ENCODE data around the gene VPS8. TPM values are rescaled to one million over a fixed set of nuclear protein-coding genes. Genes with fewer than 3 reads are reported as not detected.

Gene VPS8
- total RNA-seq, 1 experiment from 2014 or later = 44.3 TPM

DNA sequence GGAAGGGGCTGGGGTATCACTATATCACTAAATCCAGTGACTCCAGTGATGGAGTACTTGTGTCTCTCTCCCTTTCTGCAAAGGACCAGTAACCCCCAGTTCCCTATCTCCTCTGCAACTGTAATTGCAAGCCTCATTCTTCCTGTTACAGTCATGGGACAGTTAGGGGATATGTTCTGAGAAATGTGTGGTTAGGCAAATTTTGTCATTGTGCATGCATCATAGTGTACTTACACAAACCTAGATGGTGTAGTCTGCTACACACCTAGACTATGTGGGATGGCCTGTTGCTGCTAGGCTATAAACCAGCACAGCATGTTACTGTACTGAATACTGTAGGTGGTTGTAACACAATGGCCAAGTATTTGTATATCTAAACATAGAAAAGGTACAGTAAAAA lies 2.2 kb downstream of the VPS8 start:
- peak overlapping the region; percentile 66; the same call in 1 of the 2 replicates for H3K27ac ChIP-seq

DNA sequence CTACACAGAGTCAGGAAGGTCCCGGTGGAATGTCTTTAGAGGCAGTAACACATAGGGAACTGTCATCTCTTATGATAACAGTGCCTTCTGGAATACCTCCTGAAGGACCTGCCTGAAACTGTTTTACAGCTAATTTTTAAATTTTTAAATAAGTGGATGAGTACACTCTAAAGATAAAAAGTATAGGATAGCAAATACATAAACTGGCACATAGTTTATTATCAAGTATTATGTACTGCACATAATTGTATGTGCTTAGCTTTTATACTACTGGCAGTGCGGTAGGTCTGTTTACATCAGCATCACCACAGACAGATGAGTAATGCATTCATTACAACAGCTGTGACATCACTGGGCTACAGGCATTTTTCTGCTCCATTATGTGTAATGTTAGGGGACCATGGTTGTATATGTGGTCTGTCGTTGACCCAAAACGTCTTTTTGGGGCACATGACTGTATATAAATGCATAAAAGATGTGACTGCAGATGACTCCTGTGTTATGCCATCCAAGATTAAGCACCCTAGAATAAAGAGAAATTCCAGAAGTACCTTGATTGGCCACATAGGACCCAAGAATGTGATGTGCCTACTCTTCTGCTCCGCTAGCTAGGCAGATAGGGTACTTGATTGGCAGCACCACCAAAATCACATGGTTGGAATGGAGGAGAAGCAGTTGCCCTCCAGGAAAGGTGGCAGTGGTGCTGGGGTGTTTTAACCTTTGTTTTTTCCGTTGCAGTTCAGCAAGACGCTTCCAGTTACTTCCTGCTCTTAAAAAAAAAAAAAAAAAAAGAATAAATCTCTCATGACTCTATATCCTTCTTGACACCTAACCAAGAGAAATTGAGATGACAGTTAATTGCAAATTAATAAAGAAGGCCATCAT lies 3.3 kb downstream of the VPS8 start:
- Histone ChIP-seq H3K4me1 (peaks cover 22% of the 10 kb centered on the region), H3K9me3 (replicated peaks) (no peaks in the 10 kb centered on the region), H3K36me3 (peaks cover 2% of the 10 kb centered on the region; the same call in 1 of the 2 replicates), H3K27me3 (no peaks in the 10 kb centered on the region), H3K4me3 (no peak overlapping the region), H3K27ac (peak overlapping the region; percentile 66)
- DNase-seq = peak; percentile 63 to 77

More for the DNA sequence above, 2.2 kb downstream of the VPS8 start:
- Histone ChIP-seq H3K4me1 (peaks cover 22% of the 10 kb centered on the region), H3K9me3 (replicated peaks) (no peaks in the 10 kb centered on the region), H3K36me3 (peaks cover 2% of the 10 kb centered on the region; the same call in 1 of the 2 replicates), H3K4me3 (no peak overlapping the region), H3K27me3 (no peaks in the 10 kb centered on the region)
- DNase-seq = no peak

- no peak overlapping the region for H3K27ac ChIP-seq
- no peaks in the 10 kb centered on the region for H3K9me3 ChIP-seq (replicated peaks)
- H3K4me3 ChIP-seq = no peak overlapping the region
- peaks cover 20% of the 10 kb centered on the region for H3K4me1 ChIP-seq
- no peaks in the 10 kb centered on the region for H3K27me3 ChIP-seq
- no peak for DNase-seq
- H3K36me3 ChIP-seq = peaks cover 2% of the 10 kb centered on the region; the same call in 1 of the 2 replicates
Measured at GRCh38 chr3:184816614-184817013, 4.6 kb downstream of the VPS8 start.

GRCh38 chr3:184820525-184820924 lies 8.6 kb downstream of the VPS8 start:
- Histone ChIP-seq H3K27ac (no peak overlapping the region), H3K9me3 (replicated peaks) (no peaks in the 10 kb centered on the region), H3K36me3 (peaks cover 5% of the 10 kb centered on the region), H3K4me1 (peaks cover 6% of the 10 kb centered on the region), H3K4me3 (no peak overlapping the region), H3K27me3 (no peaks in the 10 kb centered on the region)
- no peak for DNase-seq

DNA sequence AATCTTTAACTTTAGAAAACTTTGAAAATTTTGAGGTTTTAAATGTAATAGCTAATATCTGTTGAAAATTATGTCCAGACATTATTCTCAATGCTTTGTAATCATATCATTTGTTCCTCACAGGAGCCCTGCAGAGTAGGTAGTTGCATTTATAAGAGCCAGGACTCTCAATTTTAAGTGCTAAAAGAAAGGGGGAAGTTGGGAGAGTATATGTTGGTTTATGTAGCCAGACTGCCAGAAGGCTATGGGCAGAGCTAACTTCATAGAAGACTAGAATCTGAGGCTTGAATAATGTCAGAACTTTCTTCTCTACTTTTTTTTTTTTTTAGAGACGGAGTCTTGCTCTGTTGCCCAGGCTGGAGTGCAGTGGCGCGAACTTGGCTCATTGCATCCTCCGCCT lies 9.1 kb downstream of the VPS8 start:
- H3K27ac ChIP-seq = no peak overlapping the region
- DNase-seq = no peak

GRCh38 chr3:184822081-184822480 lies 10.1 kb downstream of the VPS8 start:
- Histone ChIP-seq H3K27me3 (no peaks in the 10 kb centered on the region), H3K4me1 (no peaks in the 10 kb centered on the region; the same call in 1 of the 2 replicates), H3K27ac (no peak overlapping the region), H3K4me3 (no peak overlapping the region), H3K9me3 (replicated peaks) (no peaks in the 10 kb centered on the region), H3K36me3 (peaks cover 5% of the 10 kb centered on the region)
- no peak for DNase-seq

More for the DNA sequence above, 9.1 kb downstream of the VPS8 start:
- Histone ChIP-seq H3K36me3 (peaks cover 5% of the 10 kb centered on the region), H3K4me1 (peaks cover under 1% of the 10 kb centered on the region), H3K27me3 (no peaks in the 10 kb centered on the region), H3K9me3 (replicated peaks) (no peaks in the 10 kb centered on the region), H3K4me3 (no peak overlapping the region)

DNA sequence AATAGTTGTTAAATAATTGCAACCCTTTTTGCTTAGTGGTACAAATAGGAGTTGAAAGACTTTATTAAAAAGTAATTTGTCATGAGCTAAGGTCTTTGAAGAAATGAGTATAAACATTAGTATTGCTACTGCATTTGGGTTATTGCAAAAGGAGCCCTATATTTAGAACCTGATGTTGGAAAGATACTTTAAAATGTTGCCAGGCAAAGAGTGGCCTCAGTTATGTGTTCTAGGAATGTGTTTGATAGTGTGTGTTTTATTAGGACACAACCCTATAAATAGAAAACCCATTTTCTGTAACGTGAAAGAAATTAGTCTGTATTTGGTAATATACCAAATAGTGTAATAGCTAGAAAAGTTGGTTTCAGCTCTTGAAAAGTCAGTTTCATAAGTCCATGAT lies 10.7 kb downstream of the VPS8 start:
- no peak overlapping the region for H3K27ac ChIP-seq
- no peak overlapping the region for H3K4me3 ChIP-seq
- no peaks in the 10 kb centered on the region for H3K27me3 ChIP-seq
- no peaks in the 10 kb centered on the region; the same call in 1 of the 2 replicates for H3K4me1 ChIP-seq
- no peaks in the 10 kb centered on the region for H3K9me3 ChIP-seq (replicated peaks)
- H3K36me3 ChIP-seq = peaks cover 4% of the 10 kb centered on the region
- no peak for DNase-seq

GRCh38 chr3:184823990-184824389 lies 12.0 kb downstream of the VPS8 start:
- Histone ChIP-seq H3K4me3 (no peak overlapping the region), H3K27me3 (no peaks in the 10 kb centered on the region), H3K4me1 (no peaks in the 10 kb centered on the region; the same call in 1 of the 2 replicates), H3K9me3 (replicated peaks) (no peaks in the 10 kb centered on the region), H3K36me3 (peaks cover 3% of the 10 kb centered on the region; the same call in 1 of the 2 replicates), H3K27ac (no peak overlapping the region)
- no peak for DNase-seq

GRCh38 chr3:184825121-184825820 lies 13.3 kb downstream of the VPS8 start:
- H3K4me1 ChIP-seq = no peaks in the 10 kb centered on the region
- H3K27ac ChIP-seq = no peak overlapping the region
- no peaks in the 10 kb centered on the region for H3K9me3 ChIP-seq (replicated peaks)
- H3K36me3 ChIP-seq = peaks cover 3% of the 10 kb centered on the region; the same call in 1 of the 2 replicates
- no peak for DNase-seq
- H3K4me3 ChIP-seq = no peak overlapping the region
- H3K27me3 ChIP-seq = no peaks in the 10 kb centered on the region

- Histone ChIP-seq H3K9me3 (replicated peaks) (no peaks in the 10 kb centered on the region), H3K36me3 (peaks cover 7% of the 10 kb centered on the region; the same call in 1 of the 2 replicates), H3K27ac (no peak overlapping the region)
Measured at GRCh38 chr3:184827572-184827971, 15.6 kb downstream of the VPS8 start.

GRCh38 chr3:184832044-184832443 lies 20.1 kb downstream of the VPS8 start:
- Histone ChIP-seq H3K4me1 (0 out of 2 replicates have a peak, but pooled peaks cover 5% of the 10 kb centered on the region), H3K27me3 (no peaks in the 10 kb centered on the region), H3K9me3 (replicated peaks) (no peaks in the 10 kb centered on the region), H3K36me3 (peaks cover 19% of the 10 kb centered on the region), H3K27ac (no peak overlapping the region), H3K4me3 (no peak overlapping the region)
- DNase-seq = no peak

More at GRCh38 chr3:184827572-184827971, 15.6 kb downstream of the VPS8 start:
- Histone ChIP-seq H3K4me1 (no peaks in the 10 kb centered on the region), H3K27me3 (no peaks in the 10 kb centered on the region), H3K4me3 (no peak overlapping the region)
- DNase-seq = no peak

GRCh38 chr3:184832903-184833302 lies 20.9 kb downstream of the VPS8 start:
- Histone ChIP-seq H3K4me1 (0 out of 2 replicates have a peak, but pooled peaks cover 5% of the 10 kb centered on the region), H3K27ac (no peak overlapping the region), H3K9me3 (replicated peaks) (no peaks in the 10 kb centered on the region), H3K36me3 (peaks cover 19% of the 10 kb centered on the region), H3K27me3 (no peaks in the 10 kb centered on the region), H3K4me3 (no peak overlapping the region)
- DNase-seq = no peak

GRCh38 chr3:184836090-184836822 lies 24.3 kb downstream of the VPS8 start:
- Histone ChIP-seq H3K4me3 (no peak overlapping the region), H3K27me3 (no peaks in the 10 kb centered on the region), H3K36me3 (peaks cover 28% of the 10 kb centered on the region), H3K4me1 (0 out of 2 replicates have a peak, but pooled peaks cover 5% of the 10 kb centered on the region), H3K9me3 (replicated peaks) (no peaks in the 10 kb centered on the region), H3K27ac (no peak overlapping the region)
- no peak for DNase-seq

DNA sequence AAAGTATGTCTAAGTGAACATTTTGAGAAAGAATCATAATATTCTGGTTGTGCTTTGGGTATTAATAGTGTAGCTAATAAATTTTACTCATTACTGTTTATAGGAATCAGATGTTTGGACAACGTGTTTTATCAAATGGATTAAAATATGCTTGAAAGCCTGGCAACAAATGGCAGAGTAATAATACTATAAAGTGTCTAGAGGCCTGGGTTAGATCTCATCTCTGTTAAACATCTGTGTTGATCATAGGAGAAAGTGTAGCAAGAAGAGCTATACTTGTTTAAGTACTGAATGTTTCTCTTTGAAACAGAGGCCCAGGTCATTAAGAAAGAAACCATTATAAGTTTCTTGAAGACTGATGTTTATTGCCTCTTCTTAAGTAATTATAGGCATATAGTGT lies 30.5 kb downstream of the VPS8 start:
- Histone ChIP-seq H3K9me3 (replicated peaks) (no peaks in the 10 kb centered on the region), H3K27ac (no peak overlapping the region), H3K36me3 (peaks cover 13% of the 10 kb centered on the region; the same call in 1 of the 2 replicates), H3K4me3 (no peak overlapping the region), H3K4me1 (no peaks in the 10 kb centered on the region), H3K27me3 (no peaks in the 10 kb centered on the region)
- DNase-seq = no peak
